LoVo (cell line): Measurements from ENCODE around the gene CNIH4.
"Not testable (repeated sequence)": the region's sequence is repeated elsewhere in the genome, so short reads cannot be mapped to it uniquely, and the experiment has no call there.

Experiments
- DNase-seq: peaks from one replicate; pipeline ENCODE4 v3.0.0-alpha.2; 2016; ENCODE audit warnings: low spot score

CNIH4 gene

DNA sequence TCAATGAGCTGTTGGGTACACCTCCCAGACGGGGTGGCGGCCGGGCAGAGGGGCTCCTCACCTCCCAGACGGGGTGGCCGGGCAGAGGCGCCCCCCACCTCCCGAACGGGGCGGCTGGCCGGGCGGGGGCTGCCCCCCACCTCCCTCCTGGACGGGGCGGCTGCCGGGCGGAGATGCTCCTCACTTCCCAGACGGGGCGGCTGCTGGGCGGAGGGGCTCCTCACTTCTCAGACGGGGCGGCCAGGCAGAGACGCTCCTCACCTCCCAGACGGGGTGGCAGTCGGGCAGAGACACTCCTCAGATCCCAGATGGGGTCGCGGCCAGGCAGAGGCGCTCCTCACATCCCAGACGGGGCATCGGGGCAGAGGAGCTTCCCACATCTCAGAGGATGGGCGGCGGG, 7.0 kb upstream of the CNIH4 start:
- DNase-seq, result not testable (repeated sequence)

DNA sequence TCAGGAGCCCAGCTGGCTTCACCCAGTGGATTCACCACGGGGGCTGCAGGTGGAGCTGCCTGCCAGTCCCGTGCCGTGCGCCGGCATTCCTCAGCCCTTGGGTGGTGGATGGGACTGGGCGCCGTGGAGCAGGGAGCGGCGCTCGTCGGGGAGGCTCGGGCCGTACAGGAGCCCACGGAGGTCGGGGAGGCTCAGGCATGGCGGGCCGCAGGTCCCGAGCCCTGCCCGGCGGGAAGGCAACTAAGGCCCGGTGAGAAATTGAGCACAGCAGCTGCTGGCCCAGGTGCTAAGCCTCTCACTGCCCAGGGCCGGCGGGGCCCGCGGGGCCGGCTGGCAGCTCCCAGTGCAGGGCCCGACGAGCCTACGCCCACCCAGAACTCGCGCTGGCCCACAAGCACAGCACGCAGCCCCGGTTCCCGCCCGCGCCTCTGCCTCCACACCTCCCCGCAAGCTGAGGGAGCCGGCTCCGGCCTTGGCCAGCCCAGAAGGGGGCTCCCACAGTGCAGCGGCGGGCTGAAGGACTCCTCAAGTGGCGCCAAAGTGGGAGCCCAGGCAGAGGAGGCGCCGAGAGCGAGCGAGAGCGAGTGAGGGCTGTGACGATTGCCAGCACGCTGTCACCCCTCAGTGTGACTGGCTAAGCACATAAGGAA, 4.1 kb upstream of the CNIH4 start:
- DNase-seq, result not testable (repeated sequence)

DNA sequence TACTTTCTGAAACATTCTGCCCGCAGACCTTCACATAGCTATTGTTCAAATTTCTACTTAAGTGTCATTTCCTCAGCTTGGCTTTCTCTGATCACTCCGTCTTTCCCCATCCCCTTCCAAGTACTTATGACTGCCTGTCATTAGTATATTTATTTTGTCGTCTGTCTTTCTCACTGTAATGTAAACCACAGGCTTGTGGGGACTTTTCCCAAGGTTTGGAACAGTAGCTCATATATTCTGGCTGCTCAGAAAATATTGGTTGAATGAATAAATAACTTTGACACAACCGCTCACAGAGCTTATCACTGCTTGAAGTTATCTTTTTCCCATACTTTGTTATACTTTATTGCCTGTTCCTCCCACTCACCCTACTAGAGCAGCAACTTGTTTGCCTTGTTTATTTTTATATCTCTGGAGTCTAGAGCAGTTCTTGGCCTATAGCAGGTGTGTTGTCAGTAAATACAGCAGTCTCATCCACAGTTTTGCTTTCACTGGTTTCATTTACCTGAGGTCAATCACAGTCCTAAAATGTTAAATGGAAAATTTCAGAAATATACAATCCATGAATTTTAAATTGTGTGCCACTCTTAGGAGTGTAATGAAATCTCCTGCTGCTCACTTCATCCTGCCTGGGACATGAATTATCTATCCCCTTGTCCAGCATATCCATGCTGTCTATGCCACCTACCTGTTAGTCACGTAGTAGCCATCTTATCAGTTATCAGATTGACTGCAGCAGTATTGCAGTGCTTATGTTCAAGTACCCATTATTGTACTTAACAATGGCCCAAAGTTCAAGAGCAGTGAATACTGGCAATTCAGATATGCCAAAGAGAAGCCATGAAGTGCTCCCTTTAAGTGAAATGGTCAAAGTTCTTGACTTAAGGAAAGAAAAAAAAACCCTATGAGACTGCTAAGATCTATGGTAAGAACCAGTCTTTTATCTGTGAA, 2.4 kb upstream of the CNIH4 start:
- DNase-seq, result no peak

DNA sequence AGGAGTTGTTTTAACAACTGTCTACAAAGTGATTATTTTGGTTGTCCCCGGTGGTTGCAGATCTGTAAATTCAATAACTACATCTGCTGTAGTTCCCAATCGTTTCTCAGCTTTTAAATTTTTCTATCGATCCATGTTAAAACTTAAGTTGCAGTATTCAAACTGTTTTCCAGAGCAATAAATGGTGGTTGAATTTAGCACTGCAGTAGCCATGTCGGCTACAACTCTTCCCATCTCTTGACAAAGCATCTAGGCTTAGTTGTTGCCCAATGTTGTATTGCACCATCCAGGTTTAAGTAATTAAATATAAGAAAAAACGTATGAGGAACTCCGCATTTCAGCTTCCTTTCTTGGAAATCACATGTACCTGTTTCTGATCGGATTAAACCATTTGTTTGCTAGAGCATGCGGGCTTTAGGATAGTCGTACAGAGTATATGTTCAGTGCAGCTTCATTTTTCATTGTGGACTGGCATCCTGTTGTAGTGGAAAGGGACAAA, 996 bp downstream of the CNIH4 start:
- no peak for DNase-seq

DNA sequence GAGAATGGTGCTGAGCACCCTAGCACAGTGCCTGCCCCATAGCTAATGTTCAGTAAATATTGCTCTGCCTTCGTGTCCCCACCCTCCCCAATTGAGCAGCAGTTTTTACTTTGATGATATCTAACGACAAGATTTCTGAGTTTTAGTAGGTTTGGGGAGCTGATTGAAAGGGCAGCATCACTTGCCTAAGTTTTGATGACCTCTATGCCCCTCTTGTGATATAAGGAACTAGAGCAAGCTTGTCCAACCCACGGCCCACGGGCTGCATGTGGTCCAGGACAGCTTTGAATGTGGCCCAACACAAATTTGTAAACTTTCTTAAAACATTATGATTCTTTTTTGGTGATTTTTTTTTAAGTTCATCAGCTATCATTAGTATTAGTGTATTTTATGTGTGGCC, 1.6 kb downstream of the CNIH4 start:
- no peak for DNase-seq

DNA sequence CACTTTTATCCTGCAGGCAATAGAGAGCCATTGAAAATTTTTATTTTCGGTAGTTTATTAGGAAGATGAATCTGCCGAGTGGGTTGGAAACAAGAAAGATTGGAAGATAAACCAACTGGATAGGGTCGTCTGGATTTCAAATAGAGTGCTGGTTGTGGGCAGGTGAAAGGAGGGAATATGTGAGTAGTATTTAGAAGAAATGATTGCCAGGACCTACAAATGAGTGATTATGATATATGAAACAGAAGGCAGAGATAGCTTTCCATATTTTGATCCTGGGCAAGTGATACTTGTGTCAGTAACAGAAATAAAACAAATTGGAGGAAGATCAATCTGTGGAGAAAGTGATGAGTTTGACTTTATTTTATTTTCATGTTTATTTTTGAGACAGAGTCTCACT, 2.5 kb downstream of the CNIH4 start:
- DNase-seq, result no peak

DNA sequence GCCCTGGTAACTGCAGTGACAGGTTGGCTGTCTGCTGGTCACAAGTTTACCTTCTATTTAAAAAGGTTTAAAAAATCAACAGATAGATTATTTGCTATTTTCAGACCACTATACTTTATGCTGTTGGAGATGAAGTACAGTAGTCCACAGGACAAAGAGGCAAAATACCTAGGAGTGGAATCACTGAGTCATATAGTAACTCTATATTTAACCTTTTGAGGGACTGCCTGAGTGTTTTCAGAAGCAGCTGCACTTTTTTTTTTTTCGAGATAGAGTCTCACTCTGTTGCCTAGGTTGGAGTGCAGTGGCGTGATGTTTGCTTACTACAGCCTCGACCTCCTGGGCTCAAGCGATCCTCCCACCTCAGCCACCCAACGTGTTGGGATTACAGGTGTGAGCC, 11.7 kb downstream of the CNIH4 start:
- DNase-seq, result no peak

DNA sequence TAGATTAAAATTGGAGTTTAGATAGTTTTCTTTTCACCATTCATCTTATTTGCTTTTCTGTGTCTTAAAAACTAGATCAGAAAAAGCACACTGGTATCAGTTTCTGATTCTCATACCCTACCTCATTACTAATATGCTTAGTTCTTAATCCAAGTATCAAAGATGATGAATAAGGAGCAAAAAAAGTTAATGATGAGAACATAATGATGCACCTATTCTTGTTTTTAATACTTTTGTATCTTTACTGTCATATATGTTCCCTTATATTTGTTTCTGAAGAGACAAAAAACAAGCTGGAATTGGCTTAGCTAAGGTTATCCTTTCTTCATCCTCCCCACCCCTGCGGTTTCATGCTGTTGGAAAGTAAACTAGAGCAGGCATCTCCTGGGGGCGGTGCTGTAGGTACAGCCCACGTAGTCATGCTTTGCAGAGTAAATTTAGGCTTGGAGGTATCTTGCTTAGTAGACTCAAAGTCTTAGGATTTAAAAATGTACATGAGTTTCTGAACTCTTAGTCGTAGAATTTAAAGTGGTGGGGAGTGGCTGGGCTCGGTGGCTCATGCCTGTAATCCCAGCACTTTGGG, 16.4 kb downstream of the CNIH4 start:
- no peak for DNase-seq

DNA sequence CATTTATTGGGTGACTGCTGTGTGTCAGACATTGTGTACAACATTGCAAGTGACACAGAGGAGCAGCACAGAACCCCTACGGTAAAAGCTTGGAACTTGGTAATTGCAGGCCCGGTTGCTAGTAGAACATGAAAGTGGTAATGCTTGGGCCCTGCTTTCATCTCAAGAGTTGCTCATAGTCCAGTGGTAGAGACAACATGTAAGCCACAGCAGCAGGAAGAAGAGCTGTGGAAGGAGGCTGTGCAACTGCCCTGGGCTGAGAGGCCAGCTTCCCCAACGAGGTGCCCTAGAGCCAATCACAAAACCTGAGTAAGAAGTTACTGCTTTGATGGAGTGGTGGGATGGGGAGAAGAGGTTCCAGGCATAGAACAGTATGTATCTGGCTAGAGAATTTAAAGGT, 18.4 kb downstream of the CNIH4 start:
- no peak for DNase-seq

DNA sequence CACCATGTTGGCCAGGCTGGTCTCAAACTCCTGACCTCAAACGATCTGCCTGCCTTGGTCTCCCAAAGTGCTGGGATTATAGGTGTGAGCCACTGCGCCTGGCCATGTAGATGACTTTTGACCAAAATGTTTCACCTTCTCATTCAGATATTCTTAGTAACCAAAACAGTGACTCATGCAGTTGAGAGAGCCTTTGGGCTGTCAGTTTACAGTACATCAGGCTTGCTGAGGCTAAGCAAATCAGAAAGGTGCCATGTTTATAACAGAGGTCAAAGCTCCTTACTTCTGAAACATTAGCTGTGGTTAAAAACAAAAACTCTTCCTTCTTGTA, 21.0 kb downstream of the CNIH4 start:
- no peak for DNase-seq

DNA sequence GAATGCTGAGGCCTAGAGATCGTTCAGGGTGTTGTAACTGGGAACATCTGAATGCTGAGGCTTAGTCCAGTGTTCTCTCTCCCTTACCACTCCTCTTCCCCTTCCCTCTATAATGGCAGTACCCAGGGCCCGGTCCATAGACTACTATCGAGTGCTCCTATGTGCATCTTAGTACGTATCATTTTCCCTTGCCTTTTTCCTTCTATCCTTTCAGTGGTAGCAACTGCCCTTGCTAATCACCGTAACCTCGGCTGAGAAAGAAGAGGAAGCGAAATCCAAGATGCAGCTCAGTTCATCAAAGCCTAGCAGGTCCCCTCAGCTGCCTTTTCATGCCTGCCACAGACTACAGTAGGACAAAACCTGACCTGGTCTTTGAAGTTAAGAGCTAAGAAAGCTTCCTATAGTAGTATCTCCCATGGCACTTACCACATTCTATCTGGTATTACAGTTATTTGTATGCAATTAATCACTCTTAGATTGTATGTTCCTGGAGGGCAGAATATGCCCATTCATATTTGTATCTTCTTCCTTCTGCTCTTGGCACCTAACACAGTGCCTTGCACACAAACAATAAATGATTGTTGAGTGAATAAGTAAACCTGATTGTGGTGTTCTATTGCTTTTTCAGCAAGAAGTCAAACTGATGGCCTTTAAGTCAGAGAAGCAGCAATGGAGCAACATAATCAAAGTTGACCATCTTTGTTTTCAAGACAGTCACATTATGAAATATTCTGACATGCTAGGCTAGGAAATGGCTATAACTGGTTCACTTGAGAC, 22.4 kb downstream of the CNIH4 start:
- no peak for DNase-seq

DNA sequence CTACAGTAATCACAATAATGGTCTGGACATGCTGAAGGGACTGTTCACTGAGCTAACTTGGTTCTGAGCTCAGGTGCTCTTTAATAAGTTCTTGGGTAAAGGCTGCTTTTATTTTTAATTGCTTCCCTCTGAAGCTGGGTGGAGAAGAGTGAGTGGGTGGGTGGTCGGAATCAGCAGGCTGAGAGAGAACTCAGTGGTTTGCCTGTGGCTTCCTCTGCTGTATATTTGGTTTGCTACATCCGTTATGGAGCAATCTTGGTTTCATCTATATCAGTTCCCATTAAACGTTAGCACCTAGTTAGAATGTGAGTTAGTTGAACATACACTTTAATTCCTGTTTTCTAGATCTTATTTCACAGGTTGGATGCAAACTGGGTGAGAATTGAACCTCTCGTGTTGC, 23.3 kb downstream of the CNIH4 start:
- DNase-seq, result no peak

DNA sequence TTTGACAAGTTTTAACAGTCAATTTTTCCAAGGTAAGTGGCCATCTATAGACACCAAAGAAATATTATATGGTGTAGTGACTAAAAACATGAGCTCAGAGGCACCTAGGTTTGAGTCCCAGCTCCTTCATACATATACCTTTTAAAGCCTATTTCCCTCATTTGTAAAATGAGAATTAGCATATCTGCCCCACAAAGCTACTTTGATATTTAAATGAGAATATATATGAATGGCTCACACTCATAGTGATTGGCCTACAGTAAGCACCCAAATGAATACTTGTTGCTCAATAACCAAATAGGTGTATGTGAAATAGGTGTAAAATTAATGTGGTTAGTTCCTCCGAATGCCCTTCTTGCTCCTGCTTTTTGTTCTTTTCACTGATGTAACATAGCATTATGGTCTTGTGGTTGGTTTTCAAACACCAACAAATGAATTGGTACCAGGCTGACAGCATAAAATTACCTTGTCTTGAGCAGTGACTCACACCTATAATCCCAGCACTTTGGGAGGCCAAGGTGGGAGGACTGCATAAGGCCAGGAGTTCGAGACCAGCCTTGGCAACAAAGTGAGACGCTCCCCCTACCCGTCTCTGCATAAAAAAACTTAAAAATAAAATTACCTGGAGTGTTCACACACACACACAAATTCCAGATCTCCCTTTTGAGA, 25.3 kb downstream of the CNIH4 start:
- no peak for DNase-seq

DNA sequence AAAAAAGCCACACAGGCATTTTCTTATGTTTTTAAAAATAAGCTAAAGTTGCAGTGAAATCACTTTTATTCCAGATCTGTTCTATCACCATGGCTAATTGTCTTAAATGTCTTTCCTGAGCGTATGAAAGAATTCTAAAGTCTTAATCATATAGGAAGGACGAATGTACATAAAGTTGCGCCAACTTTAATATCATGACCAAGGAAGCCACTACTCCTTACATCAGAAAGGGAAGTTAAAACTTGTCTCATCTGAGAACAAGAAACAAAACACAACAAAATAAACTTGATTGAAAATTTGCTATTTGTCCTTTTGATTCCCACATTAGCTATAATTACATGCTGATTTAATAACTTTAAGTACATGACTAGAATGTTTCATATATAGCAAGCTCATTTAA, 26.5 kb downstream of the CNIH4 start:
- no peak for DNase-seq

DNA sequence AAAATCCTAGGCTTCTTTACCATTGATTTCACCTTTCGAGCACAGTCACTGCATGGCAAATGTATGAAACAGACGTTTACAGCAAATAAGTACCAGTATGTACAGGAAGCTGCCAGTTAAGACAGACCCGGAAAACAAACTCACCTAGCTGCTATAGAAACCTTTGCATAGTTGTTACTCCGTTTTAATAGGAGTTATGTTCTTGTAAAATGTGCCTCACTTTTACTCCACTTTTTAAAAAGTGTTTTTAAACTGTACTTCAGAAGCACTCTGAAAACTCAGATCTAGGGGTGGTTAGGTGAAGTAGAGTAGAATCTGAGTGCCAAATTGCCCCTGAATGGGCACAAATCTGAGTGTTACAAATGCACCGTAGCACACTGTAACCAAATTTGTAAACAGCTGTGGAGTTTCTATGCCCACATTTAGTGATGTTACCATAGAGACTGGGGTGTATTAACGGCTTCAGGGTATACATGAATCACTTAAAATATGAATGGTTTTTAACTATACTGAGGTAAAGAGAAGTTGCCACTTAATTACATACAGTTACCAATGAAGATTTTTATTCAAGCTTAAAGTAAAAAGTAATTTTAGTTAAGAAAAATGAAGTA, 30.7 kb downstream of the CNIH4 start:
- DNase-seq, result no peak

DNA sequence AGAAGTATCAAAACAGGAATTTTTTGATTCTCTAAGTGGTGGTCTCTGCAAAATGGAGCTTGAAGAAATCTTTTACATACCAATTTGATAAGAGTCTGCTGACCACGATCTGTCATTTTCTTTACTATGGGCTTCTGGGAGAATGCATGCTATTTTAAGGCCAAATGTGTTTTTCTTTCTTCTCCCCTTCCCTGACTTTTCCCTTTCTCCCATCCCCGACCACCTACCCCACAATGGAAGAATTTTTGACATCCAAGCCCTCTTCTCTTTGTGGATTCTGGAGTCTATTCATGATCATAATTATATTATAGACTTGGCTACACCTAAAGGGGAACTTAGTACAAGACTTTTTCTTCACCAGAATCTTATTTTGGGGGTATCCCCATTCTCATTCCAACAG, 31.3 kb downstream of the CNIH4 start:
- DNase-seq, result no peak

DNA sequence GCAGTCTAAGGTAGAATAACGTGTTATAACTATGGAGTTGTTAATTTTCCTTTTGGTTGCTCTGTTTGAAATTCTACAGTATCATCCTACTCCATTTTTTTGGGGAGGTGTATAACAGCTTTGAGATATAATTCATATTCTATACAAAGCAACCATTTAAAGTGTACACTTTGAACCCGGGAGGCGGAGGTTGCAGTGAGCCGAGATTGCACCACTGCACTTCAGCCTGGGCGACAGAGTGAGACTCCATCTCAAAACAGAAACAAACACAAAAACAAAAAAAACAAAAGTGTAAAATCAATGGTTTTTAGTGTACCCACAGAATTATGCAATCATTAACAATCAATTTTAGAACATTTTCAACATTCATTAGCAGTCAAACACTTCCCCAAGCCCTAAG, 33.8 kb downstream of the CNIH4 start:
- DNase-seq, result no peak

DNA sequence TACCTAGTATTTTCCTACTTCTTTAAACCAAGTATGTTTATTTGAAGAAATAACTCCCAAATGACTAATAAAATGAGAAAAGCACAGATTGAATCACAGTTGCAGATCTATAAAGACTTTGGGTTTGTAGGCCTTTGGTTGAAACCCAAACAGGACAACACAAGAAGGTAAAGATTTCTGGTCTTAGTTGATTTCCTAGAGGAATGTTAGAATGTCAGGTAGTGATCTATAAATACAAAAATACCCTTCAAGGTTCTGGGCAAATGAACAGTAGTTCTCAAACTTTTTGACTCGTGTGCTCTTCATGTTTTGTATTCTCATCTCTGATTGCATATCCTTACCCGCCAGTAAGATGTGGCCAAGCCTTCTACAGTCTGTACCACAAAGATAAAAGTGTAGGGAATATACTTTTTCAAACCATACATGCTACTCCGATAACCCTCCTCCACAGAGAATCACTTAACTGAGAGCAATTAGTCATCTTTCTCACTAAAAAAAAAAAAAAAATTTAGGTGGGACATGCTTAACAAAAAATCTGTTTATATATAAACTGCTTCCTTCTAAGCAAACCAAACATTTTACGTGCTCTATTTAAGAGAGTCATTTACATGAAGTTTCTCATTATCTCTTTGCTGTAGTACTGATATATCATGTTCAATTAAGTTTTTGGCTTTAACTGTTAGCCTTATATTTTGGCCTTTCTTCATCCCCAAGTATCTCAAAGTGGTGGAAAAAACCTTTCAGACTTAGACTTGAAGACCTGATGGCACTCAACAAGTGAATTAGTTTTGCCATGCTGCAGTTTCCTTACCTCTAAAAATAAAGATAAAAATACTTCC, 36.0 kb downstream of the CNIH4 start:
- no peak for DNase-seq

DNA sequence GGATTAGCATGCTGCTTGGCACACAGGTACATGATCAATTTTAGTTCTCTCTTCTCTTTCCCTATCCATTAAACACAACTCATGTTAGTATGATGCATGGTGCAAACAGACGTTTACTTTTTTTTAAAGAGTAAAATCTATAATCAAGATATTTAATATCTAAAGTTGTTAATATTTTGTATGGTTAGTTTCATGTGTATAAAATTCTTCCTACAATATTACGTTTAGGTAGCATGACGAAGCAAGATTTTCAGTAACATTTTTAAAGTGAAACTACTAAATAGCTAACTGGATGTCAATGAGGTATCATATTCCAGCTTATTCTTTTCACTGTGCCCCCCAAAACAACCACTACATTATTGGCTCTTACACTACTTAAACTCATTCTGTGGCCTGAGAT, 36.6 kb downstream of the CNIH4 start:
- no peak for DNase-seq

DNA sequence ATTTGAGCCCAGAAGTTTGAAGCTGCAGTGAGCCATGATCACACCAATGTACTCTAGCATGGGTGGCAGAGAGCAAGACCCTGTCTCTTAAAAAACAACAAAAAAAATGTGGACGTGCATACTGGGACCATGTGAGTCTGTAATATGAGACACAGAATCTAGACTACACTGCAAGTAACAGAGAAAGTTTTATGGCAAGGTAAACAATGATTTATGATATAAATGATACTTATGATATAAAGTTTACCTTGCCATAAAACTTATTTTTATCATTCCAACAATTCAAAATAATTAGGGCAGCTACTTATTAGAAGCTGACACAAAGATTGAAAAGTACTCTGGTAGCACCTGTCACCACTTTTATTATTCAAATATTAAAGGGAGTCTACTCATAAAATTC, 43.2 kb downstream of the CNIH4 start:
- no peak for DNase-seq
